ENCODE results near the gene CHSY3. TPM values are rescaled to one million over a fixed set of nuclear protein-coding genes. Genes with fewer than 3 reads are reported as not detected.

Gene CHSY3
- total RNA-seq, 2 donors from 2014 or later = 1.2 to 2.0 TPM

- no peak overlapping the region for H3K9ac ChIP-seq (ENCODE audit: extremely low read depth, low read length, poor library complexity, severe bottlenecking)
- Mint-ChIP-seq H3K27me3 (ENCODE audit: insufficient read depth) (no peaks in the 10 kb centered on the region), H3K27ac (no peak overlapping the region), H3K4me3 (no peak overlapping the region), H3K4me1 (no peaks in the 10 kb centered on the region), H3K36me3 (ENCODE audit: low read depth) (no peaks in the 10 kb centered on the region), H3K9me3 (no peaks in the 10 kb centered on the region)
- no peaks in the 10 kb centered on the region for H3K27me3 ChIP-seq (ENCODE audit: control insufficient read depth, insufficient read depth, low read length, poor library complexity, severe bottlenecking)
- WGBS, 2 experiments (ENCODE audit: insufficient coverage in 1 of 2, insufficient read length in 1 of 2) = 93 to 100% methylated on average over 3 of the region's 3 CpGs
- H3K27ac ChIP-seq (ENCODE audit: low read depth, low read length) = no peak overlapping the region
- H3K36me3 ChIP-seq (ENCODE audit: control insufficient read depth, insufficient read depth, low read length) = no peaks in the 10 kb centered on the region
- H3K9me3 ChIP-seq (ENCODE audit: control insufficient read depth, low read length) = no peaks in the 10 kb centered on the region
- no peak overlapping the region for H3K4me3 ChIP-seq (ENCODE audit: low read length)
- no peaks in the 10 kb centered on the region for H3K4me1 ChIP-seq (ENCODE audit: control insufficient read depth, insufficient read depth, low read length)
- no peak for DNase-seq
- no peak for TF ChIP-seq CTCF (conservative IDR thresholded peaks at IDR 0.05)
Measured at GRCh38 chr5:130066644-130067043, 162.4 kb downstream of the CHSY3 start.

DNA sequence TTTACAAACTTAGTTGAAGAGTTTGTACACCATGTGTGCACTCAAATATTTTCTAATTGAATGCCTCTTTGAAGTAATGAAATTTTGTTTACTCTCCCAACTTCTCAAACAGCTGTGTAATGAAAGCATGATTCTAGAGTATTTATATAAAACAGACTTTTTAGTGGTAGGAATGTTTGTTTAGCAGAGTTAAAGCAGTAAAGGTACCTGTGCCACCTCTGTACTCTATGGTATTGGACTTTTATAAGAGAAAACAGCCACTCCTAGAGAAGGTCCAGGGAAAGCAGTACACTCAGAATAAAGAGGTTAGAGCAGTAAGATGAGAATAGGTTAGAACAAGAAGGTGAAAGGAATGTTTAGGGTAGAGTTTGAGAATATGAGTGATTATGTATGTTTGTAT is 163.1 kb downstream of the CHSY3 start:
- H3K27me3 ChIP-seq (ENCODE audit: control insufficient read depth, insufficient read depth, low read length, poor library complexity, severe bottlenecking) = no peaks in the 10 kb centered on the region
- H3K36me3 ChIP-seq (ENCODE audit: control insufficient read depth, insufficient read depth, low read length) = no peaks in the 10 kb centered on the region
- no peak overlapping the region for H3K27ac Mint-ChIP-seq
- no peak overlapping the region for H3K9ac ChIP-seq (ENCODE audit: extremely low read depth, low read length, poor library complexity, severe bottlenecking)
- H3K4me3 Mint-ChIP-seq = no peak overlapping the region
- no peaks in the 10 kb centered on the region for H3K9me3 Mint-ChIP-seq
- H3K27me3 Mint-ChIP-seq (ENCODE audit: insufficient read depth) = no peaks in the 10 kb centered on the region
- no peaks in the 10 kb centered on the region for H3K36me3 Mint-ChIP-seq (ENCODE audit: low read depth)
- no peak for DNase-seq
- H3K4me1 ChIP-seq (ENCODE audit: control insufficient read depth, insufficient read depth, low read length) = no peaks in the 10 kb centered on the region
- no peak for TF ChIP-seq CTCF (conservative IDR thresholded peaks at IDR 0.05)
- H3K4me1 Mint-ChIP-seq = no peaks in the 10 kb centered on the region
- no peak overlapping the region for H3K4me3 ChIP-seq (ENCODE audit: low read length)
- no peak overlapping the region for H3K27ac ChIP-seq (ENCODE audit: low read depth, low read length)
- no peaks in the 10 kb centered on the region for H3K9me3 ChIP-seq (ENCODE audit: control insufficient read depth, low read length)

DNA sequence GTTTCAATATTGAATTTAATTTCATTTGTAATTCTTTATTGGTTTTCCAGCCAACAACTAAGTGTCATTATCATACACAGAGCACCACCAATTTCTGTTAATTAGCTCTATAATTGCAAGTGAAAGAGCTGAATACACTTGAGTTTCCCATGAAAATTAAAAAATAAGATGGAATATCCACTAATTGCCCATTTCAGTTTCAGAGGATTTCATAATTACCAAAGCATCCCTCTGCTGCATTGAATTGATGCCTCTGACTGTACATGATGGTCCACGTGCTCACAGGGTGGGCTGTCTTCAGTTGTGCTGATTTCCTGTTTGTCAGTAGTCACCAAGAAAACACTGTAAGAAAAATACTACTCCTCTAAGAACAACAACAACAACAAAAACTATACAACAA is 163.8 kb downstream of the CHSY3 start:
- no peaks in the 10 kb centered on the region for H3K36me3 ChIP-seq (ENCODE audit: control insufficient read depth, insufficient read depth, low read length)
- Mint-ChIP-seq H3K27me3 (ENCODE audit: insufficient read depth) (no peaks in the 10 kb centered on the region), H3K9me3 (no peaks in the 10 kb centered on the region), H3K4me1 (no peaks in the 10 kb centered on the region), H3K36me3 (ENCODE audit: low read depth) (no peaks in the 10 kb centered on the region), H3K27ac (no peak overlapping the region), H3K4me3 (no peak overlapping the region)
- H3K9ac ChIP-seq (ENCODE audit: extremely low read depth, low read length, poor library complexity, severe bottlenecking) = no peak overlapping the region
- no peak overlapping the region for H3K27ac ChIP-seq (ENCODE audit: low read depth, low read length)
- no peaks in the 10 kb centered on the region for H3K9me3 ChIP-seq (ENCODE audit: control insufficient read depth, low read length)
- H3K4me3 ChIP-seq (ENCODE audit: low read length) = no peak overlapping the region
- DNase-seq = no peak
- no peaks in the 10 kb centered on the region for H3K27me3 ChIP-seq (ENCODE audit: control insufficient read depth, insufficient read depth, low read length, poor library complexity, severe bottlenecking)
- H3K4me1 ChIP-seq (ENCODE audit: control insufficient read depth, insufficient read depth, low read length) = no peaks in the 10 kb centered on the region
- WGBS, 2 experiments (ENCODE audit: insufficient coverage in 1 of 2, insufficient read length in 1 of 2) = 89% methylated on average over 1 of the region's 1 CpG; no CpG with 5 or more reads in 1 of the 2 experiments
- TF ChIP-seq CTCF (conservative IDR thresholded peaks at IDR 0.05) = no peak

Data from endodermal cell (in vitro differentiated cells).